Fibroblast of lung (primary cell): Measurements from ENCODE around the gene ZNRF1. TPM values are rescaled to one million over a fixed set of nuclear protein-coding genes. Genes with fewer than 3 reads are reported as not detected.
"Not testable (repeated sequence)": the region's sequence is repeated elsewhere in the genome, so short reads cannot be mapped to it uniquely, and the experiment has no call there.

ENCODE experiments used
- DNase-seq, 2 donors: peaks; one replicate each; pipeline versions ENCODE4 v3.0.0 to v3.0.0-alpha.2; 2010; ENCODE audit warnings: low read depth in 2 of 2
- H2AFZ ChIP-seq: 2 replicates; pipeline ENCODE4 v1.5.1; 2012; ENCODE audit warnings: low read length, control low read depth, inconsistent platforms
- H3K27ac ChIP-seq: 2 replicates; pipeline ENCODE4 v1.5.1; 2011; ENCODE audit warnings: low read length, control low read depth; ENCODE audit not compliant: insufficient read depth
- H3K27me3 ChIP-seq: 2 replicates; pipeline ENCODE4 v1.5.1; 2011; ENCODE audit warnings: mild to moderate bottlenecking, low read length; ENCODE audit not compliant: control insufficient read depth, insufficient read depth
- H3K36me3 ChIP-seq: 2 replicates; pipeline ENCODE4 v1.5.1; 2011; ENCODE audit warnings: low read length; ENCODE audit not compliant: control insufficient read depth, insufficient read depth
- H3K4me1 ChIP-seq: 2 replicates; pipeline ENCODE4 v1.5.1; 2011; ENCODE audit warnings: low read length; ENCODE audit not compliant: control insufficient read depth, insufficient read depth; ENCODE audit errors: extremely low read depth
- H3K4me2 ChIP-seq: 2 replicates; pipeline ENCODE4 v1.5.1; 2011; ENCODE audit warnings: low read length, control low read depth; ENCODE audit not compliant: insufficient read depth; ENCODE audit errors: extremely low read depth
- H3K4me3 ChIP-seq, 4 experiments: fragments of 200-600 bp in 1 of 4; sonication (generic) in 1 of 4; replicated peaks in 1 of 4; 2 replicates each; pipeline ENCODE4 v1.5.1; 2011 to 2016; ENCODE audit warnings: low read length in 4 of 4, low read depth in 3 of 4, mild to moderate bottlenecking in 3 of 4, control low read depth in 2 of 4, inconsistent platforms in 1 of 4, mixed read lengths in 1 of 4; ENCODE audit not compliant: insufficient read depth in 1 of 4; ENCODE audit errors: control extremely low read depth in 1 of 4
- H3K79me2 ChIP-seq: 2 replicates; pipeline ENCODE4 v1.5.1; 2012; ENCODE audit warnings: mild to moderate bottlenecking, low read length, inconsistent platforms; ENCODE audit not compliant: control insufficient read depth, insufficient read depth
- H3K9ac ChIP-seq: 2 replicates; pipeline ENCODE4 v1.5.1; 2011; ENCODE audit warnings: mild to moderate bottlenecking, low read length, control low read depth; ENCODE audit not compliant: insufficient read depth
- H3K9me3 ChIP-seq: 2 replicates; pipeline ENCODE4 v1.5.1; 2012; ENCODE audit warnings: low read depth, low read length; ENCODE audit not compliant: control insufficient read depth, insufficient read depth
- H4K20me1 ChIP-seq: 2 replicates; pipeline ENCODE4 v1.5.1; 2011; ENCODE audit warnings: low read length; ENCODE audit not compliant: control insufficient read depth, insufficient read depth; ENCODE audit errors: extremely low read depth
- EZH2 ChIP-seq: IDR thresholded peaks from 2 replicates; pipeline ENCODE4 v1.5.1; 2012; ENCODE audit warnings: low read length, control low read depth, mild to moderate bottlenecking; ENCODE audit errors: missing control alignments
- polyA plus RNA-seq, 2 donors: library from polyadenylated mRNA; depleted of rRNA in 1 of 2; stranded (reverse) in 1 of 2; unstranded in 1 of 2; fragments of >200 nt; gene quantifications; 2 replicates each; pipeline ENCODE4 v1.2.1, GENCODE V29; 2011 to 2012; ENCODE audit warnings: missing spikeins in 1 of 2
- total RNA-seq: library from RNA; depleted of rRNA; stranded (reverse); fragments of >200 nt; gene quantifications from 2 replicates; pipeline ENCODE4 v1.2.1, GENCODE V29; 2014
- TF ChIP-seq, protein P1 (sequence below), 2 donors: IDR thresholded peaks in 1 of 2; conservative IDR thresholded peaks in 1 of 2; 1 replicate in 1 of 2; 2 replicates in 1 of 2; pipeline ENCODE4 v1.5.1; 2011 to 2012; ENCODE audit warnings: low read length in 2 of 2, control low read depth in 1 of 2, inconsistent platforms in 1 of 2, low read depth in 1 of 2, mild to moderate bottlenecking in 1 of 2

The ZNRF1 gene
- total and polyA plus RNA-seq, 2 donors (not counting 1 experiment from before 2014, with no cell fraction given) = 21.0 to 21.1 TPM

DNA sequence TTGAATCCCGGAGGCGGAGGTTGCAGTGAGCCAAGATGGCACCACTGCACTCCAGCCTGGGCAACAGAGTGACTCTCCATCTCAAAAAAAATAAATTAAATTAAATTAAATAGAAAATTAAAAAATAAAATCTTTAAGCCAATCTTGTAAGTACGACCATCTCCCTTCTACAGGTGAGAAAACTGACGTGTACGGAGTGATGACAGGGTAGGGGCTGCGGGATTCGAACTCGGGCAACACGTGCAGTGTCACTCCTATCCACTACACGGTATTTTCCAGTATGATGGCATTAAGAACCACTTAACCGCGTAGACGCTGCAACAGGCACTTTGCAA is 14.7 kb upstream of the ZNRF1 start:
- H3K27me3 ChIP-seq = no peaks in the 10 kb centered on the region
- no peaks in the 10 kb centered on the region for H4K20me1 ChIP-seq
- no peaks in the 10 kb centered on the region for H3K9me3 ChIP-seq
- H3K27ac ChIP-seq = peak overlapping the region; percentile 87
- H3K4me3 ChIP-seq = peak overlapping the region; percentile 89 to 100 (median 98)
- peaks cover 10% of the 10 kb centered on the region for H3K79me2 ChIP-seq
- H3K4me1 ChIP-seq = no peaks in the 10 kb centered on the region
- H3K4me2 ChIP-seq = peak overlapping the region; percentile 97
- peak overlapping the region; percentile 91 for H3K9ac ChIP-seq
- DNase-seq = no peak
- TF ChIP-seq, protein P1, sequence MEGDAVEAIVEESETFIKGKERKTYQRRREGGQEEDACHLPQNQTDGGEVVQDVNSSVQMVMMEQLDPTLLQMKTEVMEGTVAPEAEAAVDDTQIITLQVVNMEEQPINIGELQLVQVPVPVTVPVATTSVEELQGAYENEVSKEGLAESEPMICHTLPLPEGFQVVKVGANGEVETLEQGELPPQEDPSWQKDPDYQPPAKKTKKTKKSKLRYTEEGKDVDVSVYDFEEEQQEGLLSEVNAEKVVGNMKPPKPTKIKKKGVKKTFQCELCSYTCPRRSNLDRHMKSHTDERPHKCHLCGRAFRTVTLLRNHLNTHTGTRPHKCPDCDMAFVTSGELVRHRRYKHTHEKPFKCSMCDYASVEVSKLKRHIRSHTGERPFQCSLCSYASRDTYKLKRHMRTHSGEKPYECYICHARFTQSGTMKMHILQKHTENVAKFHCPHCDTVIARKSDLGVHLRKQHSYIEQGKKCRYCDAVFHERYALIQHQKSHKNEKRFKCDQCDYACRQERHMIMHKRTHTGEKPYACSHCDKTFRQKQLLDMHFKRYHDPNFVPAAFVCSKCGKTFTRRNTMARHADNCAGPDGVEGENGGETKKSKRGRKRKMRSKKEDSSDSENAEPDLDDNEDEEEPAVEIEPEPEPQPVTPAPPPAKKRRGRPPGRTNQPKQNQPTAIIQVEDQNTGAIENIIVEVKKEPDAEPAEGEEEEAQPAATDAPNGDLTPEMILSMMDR (conservative IDR thresholded peaks at IDR 0.05 in 1 of 2, IDR thresholded peaks at IDR 0.05 in 1 of 2; ENCODE audit: low read depth in 1 of 2, low read length in 2 of 2) = no peak
- no peak for TF ChIP-seq EZH2
- H3K36me3 ChIP-seq = no peaks in the 10 kb centered on the region
- H2AFZ ChIP-seq = peak overlapping the region; percentile 98

DNA sequence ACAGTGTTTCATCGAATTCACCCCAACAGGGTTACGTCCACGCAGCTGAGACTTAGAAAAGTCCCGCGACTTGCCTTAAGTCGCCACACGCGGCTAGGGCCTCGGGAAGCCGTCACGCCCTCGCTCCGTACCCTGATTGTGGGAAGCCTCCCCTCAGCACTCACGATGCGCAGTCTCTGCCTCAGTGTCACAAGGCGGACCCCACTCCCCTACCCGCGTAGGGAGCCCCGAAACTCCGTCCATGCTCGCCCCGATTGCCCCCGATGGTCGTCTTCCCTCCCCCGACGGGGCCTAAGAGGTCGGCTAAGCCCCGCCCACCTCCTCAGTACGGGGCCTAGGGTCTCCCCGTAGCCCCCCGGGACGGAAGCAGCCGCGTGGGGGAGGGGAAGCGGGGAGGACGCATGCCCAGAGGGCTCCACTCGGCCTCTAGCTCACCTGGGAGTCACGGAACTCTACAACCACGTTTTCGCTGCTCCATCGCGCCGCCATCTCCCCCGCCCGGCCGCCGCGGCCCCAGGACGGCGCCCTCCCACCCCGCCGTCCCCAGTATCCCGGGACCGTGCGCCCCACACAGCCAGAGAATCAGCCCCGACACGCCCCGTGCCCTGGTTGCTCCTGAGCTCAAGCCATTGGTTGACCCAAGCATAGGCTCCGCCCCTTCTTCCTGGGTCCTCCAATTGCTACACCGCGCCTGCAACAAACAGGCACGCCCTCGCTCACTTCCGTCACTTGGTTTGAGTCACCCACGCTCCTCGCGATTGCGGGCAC is 14.1 kb upstream of the ZNRF1 start, which contains the start of gene WDR59:
WDR59 (minus strand) TSS at position 595 of the 768 bp plus-strand sequence; CDS start at position 489, 106 bp downstream.
- no peaks in the 10 kb centered on the region for H3K9me3 ChIP-seq
- peak within 1 kb of the TSS; percentile 97 for H3K4me2 ChIP-seq
- H2AFZ ChIP-seq = peak within 1 kb of the TSS; percentile 98
- H3K9ac ChIP-seq = peak within 1 kb of the TSS; percentile 91
- peak within 1 kb of the TSS; percentile 89 to 100 (median 98) for H3K4me3 ChIP-seq
- no peak for TF ChIP-seq EZH2
- TF ChIP-seq, protein P1 (conservative IDR thresholded peaks at IDR 0.05 in 1 of 2, IDR thresholded peaks at IDR 0.05 in 1 of 2; ENCODE audit: low read depth in 1 of 2, low read length in 2 of 2) = no peak
- H3K27me3 ChIP-seq = no peaks in the 10 kb centered on the region
- peaks cover 10% of the 10 kb centered on the region for H3K79me2 ChIP-seq
- H3K36me3 ChIP-seq = no peaks in the 10 kb centered on the region
- peak; percentile 98 to 99 for DNase-seq
- H4K20me1 ChIP-seq = no peaks in the 10 kb centered on the region
- H3K4me1 ChIP-seq = no peaks in the 10 kb centered on the region
- H3K27ac ChIP-seq = peak within 1 kb of the TSS; percentile 87

DNA sequence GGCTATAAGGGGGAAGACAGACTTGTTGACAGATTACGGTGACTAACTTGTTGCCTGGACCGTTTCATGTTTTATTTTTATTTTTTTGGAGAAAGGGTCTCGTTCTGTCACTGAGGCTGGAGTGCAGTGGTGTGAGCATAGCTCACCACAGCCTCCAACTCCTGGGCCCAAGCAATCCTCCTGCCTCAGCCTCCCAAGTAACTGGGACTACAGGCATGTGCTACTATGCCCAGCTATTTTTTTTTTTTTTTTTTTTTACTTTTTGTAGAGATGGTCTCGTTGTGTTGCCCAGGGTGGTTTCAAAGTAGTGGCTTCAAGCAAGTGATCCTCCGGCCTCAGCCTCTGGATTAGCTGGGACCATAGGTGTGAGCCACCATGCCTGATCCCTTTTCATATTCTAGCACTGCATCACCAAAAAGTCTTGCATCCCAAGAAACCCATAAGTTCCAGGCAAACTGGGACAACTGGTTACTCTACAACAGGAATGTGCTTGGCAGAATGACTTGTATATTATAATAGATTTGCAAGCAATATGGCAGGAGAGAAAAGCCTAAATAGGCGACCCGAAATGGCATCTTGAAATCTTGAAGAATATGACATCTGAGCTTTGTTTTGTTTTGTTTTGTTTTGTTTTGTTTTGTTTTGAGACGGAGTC is 11.7 kb upstream of the ZNRF1 start:
- H4K20me1 ChIP-seq = no peaks in the 10 kb centered on the region

DNA sequence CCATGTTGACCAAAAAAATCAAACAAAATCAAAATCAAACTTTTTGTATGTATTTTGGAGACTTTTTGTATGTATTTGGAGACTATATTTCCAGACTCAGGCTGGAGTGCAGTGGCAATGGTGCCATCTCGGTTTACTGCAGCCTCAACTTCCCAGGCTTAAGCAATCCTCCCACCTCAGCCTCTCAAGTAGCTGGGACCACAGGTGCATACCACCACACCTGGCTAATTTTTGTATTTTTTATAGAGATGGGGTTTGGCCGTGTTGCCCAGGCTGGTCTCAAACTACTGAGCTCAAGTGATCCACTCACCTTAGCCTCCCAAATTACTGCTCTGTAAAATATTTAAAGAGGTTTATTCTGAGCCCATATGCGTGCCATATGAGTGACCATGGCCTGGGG is 9.0 kb upstream of the ZNRF1 start:
- DNase-seq, H3K27me3 ChIP-seq, H4K20me1 ChIP-seq, H3K4me2 ChIP-seq, H3K4me1 ChIP-seq, H3K27ac ChIP-seq, H3K4me3 ChIP-seq, H3K36me3 ChIP-seq, H3K79me2 ChIP-seq, H3K9me3 ChIP-seq, H2AFZ ChIP-seq, H3K9ac ChIP-seq: not testable (repeated sequence)

More for the DNA sequence above, 11.7 kb upstream of the ZNRF1 start:
- Histone ChIP-seq H3K4me2 (no peak overlapping the region), H3K79me2 (peaks cover 10% of the 10 kb centered on the region), H3K9me3 (no peaks in the 10 kb centered on the region), H3K36me3 (no peaks in the 10 kb centered on the region), H3K27ac (no peak overlapping the region), H3K4me1 (no peaks in the 10 kb centered on the region), H3K27me3 (no peaks in the 10 kb centered on the region), H3K4me3 (no peak overlapping the region), H3K9ac (no peak overlapping the region), H2AFZ (no peak overlapping the region)
- DNase-seq = no peak
- no peak for TF ChIP-seq EZH2
- TF ChIP-seq, protein P1 (conservative IDR thresholded peaks at IDR 0.05 in 1 of 2, IDR thresholded peaks at IDR 0.05 in 1 of 2; ENCODE audit: low read depth in 1 of 2, low read length in 2 of 2) = no peak
